Activated CD8-positive, alpha-beta T cell treated with anti-CD3 and anti-CD28 coated beads for 36 hours (primary cell): ENCODE results near the gene INTS15. TPM values are rescaled to one million over a fixed set of nuclear protein-coding genes. Genes with fewer than 3 reads are reported as not detected.

ENCODE experiments used
- ATAC-seq: fragments of 200-7000 bp; cut with Tn5 transposase; one replicate; pipeline ENCODE4 v1.10.0; 2021; ENCODE audit warnings: mild to moderate bottlenecking, moderate library complexity
- CTCF ChIA-PET: fragments of 350-600 bp; sonication (Branson Sonifier 250); formaldehyde crosslinking; loops from one replicate; lab custom pipeline; 2021; ENCODE audit warnings: antibody characterized with exemption; lab: Charles Lee
- POLR2A ChIA-PET: fragments of 350-600 bp; sonication (Branson Sonifier 250); formaldehyde crosslinking; loops from one replicate; lab custom pipeline; 2021; ENCODE audit warnings: antibody characterized with exemption; lab: Charles Lee
- DNase-seq: peaks from one replicate; pipeline ENCODE4 v3.0.0-alpha.2; 2020
- H3K27ac Mint-ChIP-seq: one replicate; pipeline ENCODE4 v1.8.0; 2021; ENCODE audit warnings: mild to moderate bottlenecking, mixed read lengths
- H3K27me3 Mint-ChIP-seq: one replicate; pipeline ENCODE4 v1.8.0; 2021; ENCODE audit warnings: mixed read lengths
- H3K36me3 Mint-ChIP-seq: one replicate; pipeline ENCODE4 v1.8.0; 2021; ENCODE audit warnings: low read depth, mixed read lengths
- H3K4me1 Mint-ChIP-seq: one replicate; pipeline ENCODE4 v1.8.0; 2021; ENCODE audit warnings: low read depth, mixed read lengths
- H3K4me3 Mint-ChIP-seq: one replicate; pipeline ENCODE4 v1.8.0; 2021; ENCODE audit warnings: mild to moderate bottlenecking, moderate library complexity, mixed read lengths
- H3K9me3 Mint-ChIP-seq: one replicate; pipeline ENCODE4 v1.8.0; 2021; ENCODE audit warnings: mixed read lengths
- CTCF ChIP-seq: fragments of 200-600 bp; IDR thresholded peaks from one replicate; pipeline ENCODE4 v1.8.0; 2022; ENCODE audit warnings: antibody characterized with exemption, mild to moderate bottlenecking
- intact Hi-C: fragments of 100-400 bp; cut with micrococcal nuclease; formaldehyde crosslinking; loops from one replicate; pipeline ENCODE4 v1.10.0; 2022
- total RNA-seq, 2 experiments: library from RNA; stranded (reverse); gene quantifications; one replicate each; pipeline ENCODE4 v1.2.3, GENCODE V29; 2021

INTS15 gene
- total RNA-seq, 2 experiments from 2014 or later = 26.8 to 29.8 TPM

GRCh38 chr7:6547400-6547799 lies 42.4 kb upstream of the INTS15 start:
- peaks cover 11% of the 10 kb centered on the region for H3K4me1 Mint-ChIP-seq
- no peaks in the 10 kb centered on the region for H3K9me3 Mint-ChIP-seq
- no peak for TF ChIP-seq CTCF
- no peaks in the 10 kb centered on the region for H3K27me3 Mint-ChIP-seq
- DNase-seq (no peak), ATAC-seq (no peak)
- no peaks in the 10 kb centered on the region for H3K36me3 Mint-ChIP-seq
- ChIA-PET POLR2A (interaction anchor here (0.6 kb wide), 1 partner anchor 12 kb away, joined by 3 read pairs; no protein-coding TSS in a partner anchor), CTCF (interaction anchor here (1.3 to 1.8 kb wide), 3 partner anchors 11 to 14 kb away, joined by 3 to 7 read pairs (median 4); no protein-coding TSS in a partner anchor)
- H3K27ac Mint-ChIP-seq = no peak overlapping the region
- no peak overlapping the region for H3K4me3 Mint-ChIP-seq
- intact Hi-C loops = no loop called here

- POLR2A ChIA-PET = no interaction called here
- H3K4me3 Mint-ChIP-seq = no peak within 1 kb of the TSS
- TF ChIP-seq CTCF = no peak
- no peak for DNase-seq
- intact Hi-C loops = no loop called here
- H3K4me1 Mint-ChIP-seq = peaks cover 4% of the 10 kb centered on the region
- H3K27me3 Mint-ChIP-seq = no peaks in the 10 kb centered on the region
- H3K27ac Mint-ChIP-seq = no peak within 1 kb of the TSS
- H3K36me3 Mint-ChIP-seq = no peaks in the 10 kb centered on the region
- no peak for ATAC-seq
- no peaks in the 10 kb centered on the region for H3K9me3 Mint-ChIP-seq
- CTCF ChIA-PET = no interaction called here
These were observed 38.8 kb upstream of the INTS15 start, which contains the start of gene GRID2IP for GRCh38 chr7:6551016-6551511. Gene GRID2IP, minus strand, starts transcription at chr7:6551461. Its CDS starts 25 bp downstream, at chr7:6551436.

GRCh38 chr7:6553448-6554044 lies 36.3 kb upstream of the INTS15 start:
- CTCF ChIA-PET = interaction anchor here (0.8 kb wide), 1 partner anchor 23 kb away, joined by 3 read pairs; no protein-coding TSS in a partner anchor
- no peak overlapping the region for H3K27ac Mint-ChIP-seq

GRCh38 chr7:6554848-6555247 lies 35.0 kb upstream of the INTS15 start:
- Mint-ChIP-seq H3K36me3 (no peaks in the 10 kb centered on the region), H3K9me3 (no peaks in the 10 kb centered on the region), H3K4me3 (no peak overlapping the region), H3K4me1 (peaks cover 4% of the 10 kb centered on the region), H3K27ac (peak overlapping the region; percentile 75), H3K27me3 (no peaks in the 10 kb centered on the region)
- peak; percentile 55 for ATAC-seq
- no peak for DNase-seq
- POLR2A ChIA-PET = interaction anchor here (0.6 to 1.5 kb wide), 2 partner anchors 13 to 281 kb away, joined by 3 read pairs; no protein-coding TSS in a partner anchor
- CTCF ChIA-PET = interaction anchor here (0.6 to 1.7 kb wide), 4 partner anchors 9 to 39 kb away, joined by 3 to 4 read pairs (median 3); no protein-coding TSS in a partner anchor
- TF ChIP-seq CTCF = no peak
- intact Hi-C loops = no loop called here

More at GRCh38 chr7:6553448-6554044, 36.3 kb upstream of the INTS15 start:
- no peak for DNase-seq
- POLR2A ChIA-PET = interaction anchor here (1.5 kb wide), 1 partner anchor 14 kb away, joined by 3 read pairs; no protein-coding TSS in a partner anchor
- no peaks in the 10 kb centered on the region for H3K9me3 Mint-ChIP-seq
- peaks cover 4% of the 10 kb centered on the region for H3K4me1 Mint-ChIP-seq
- no peaks in the 10 kb centered on the region for H3K36me3 Mint-ChIP-seq
- ATAC-seq = peak; percentile 39
- no peaks in the 10 kb centered on the region for H3K27me3 Mint-ChIP-seq
- no peak overlapping the region for H3K4me3 Mint-ChIP-seq
- TF ChIP-seq CTCF = no peak
- intact Hi-C loops = no loop called here

- Mint-ChIP-seq H3K27ac (no peak overlapping the region), H3K4me3 (no peak overlapping the region), H3K36me3 (no peaks in the 10 kb centered on the region), H3K9me3 (no peaks in the 10 kb centered on the region), H3K4me1 (peaks cover 4% of the 10 kb centered on the region), H3K27me3 (no peaks in the 10 kb centered on the region)
- TF ChIP-seq CTCF = no peak
- POLR2A ChIA-PET = no interaction called here
- intact Hi-C loops = no loop called here
- CTCF ChIA-PET = no interaction called here
- ATAC-seq = no peak
- DNase-seq = no peak
These were observed 33.6 kb upstream of the INTS15 start for GRCh38 chr7:6556196-6556595.
